ENCODE results near the gene KCNQ1OT1.

Gene KCNQ1OT1

GRCh38 chr11:2664791-2665525 lies 34.8 kb downstream of the KCNQ1OT1 start:
- Histone ChIP-seq H2BK15ac (replicated peaks; ENCODE audit: low read depth) (no peak overlapping the region), H2AK5ac (ENCODE audit: low read length) (no peak overlapping the region), H3K36me3 (ENCODE audit: control insufficient read depth, insufficient read depth, low read length) (no peaks in the 10 kb centered on the region), H3K4ac (ENCODE audit: low read depth, low read length) (no peak overlapping the region), H4K5ac (ENCODE audit: low read length) (no peak overlapping the region), H3K4me1 (ENCODE audit: control insufficient read depth, low read depth, low read length) (no peaks in the 10 kb centered on the region), H3K79me1 (ENCODE audit: low read length) (no peaks in the 10 kb centered on the region), H3K27me3 (ENCODE audit: insufficient read depth, low read length, poor library complexity) (no peaks in the 10 kb centered on the region), H3K4me3 (ENCODE audit: low read length) (no peak overlapping the region), H3K18ac (ENCODE audit: low read length) (no peak overlapping the region), H2BK5ac (ENCODE audit: low read length) (no peak overlapping the region), H4K8ac (ENCODE audit: low read depth, low read length) (no peak overlapping the region), H2BK120ac (ENCODE audit: low read depth, low read length) (no peak overlapping the region), H3K56ac (ENCODE audit: low read length) (no peak overlapping the region), H3K4me2 (ENCODE audit: low read length) (no peak overlapping the region), H3K79me2 (ENCODE audit: control insufficient read depth, insufficient read depth, low read length) (no peaks in the 10 kb centered on the region), H3K9ac (ENCODE audit: low read length) (no peak overlapping the region), H3K27ac (ENCODE audit: low read depth, low read length) (no peak overlapping the region), H3K23ac (ENCODE audit: low read length) (no peak overlapping the region)
- no CpG with 5 or more reads among the region's 14 CpGs for WGBS (ENCODE audit: extremely low coverage, insufficient coverage, low lambda C conversion rate)
- DNase-seq = no peak

DNA sequence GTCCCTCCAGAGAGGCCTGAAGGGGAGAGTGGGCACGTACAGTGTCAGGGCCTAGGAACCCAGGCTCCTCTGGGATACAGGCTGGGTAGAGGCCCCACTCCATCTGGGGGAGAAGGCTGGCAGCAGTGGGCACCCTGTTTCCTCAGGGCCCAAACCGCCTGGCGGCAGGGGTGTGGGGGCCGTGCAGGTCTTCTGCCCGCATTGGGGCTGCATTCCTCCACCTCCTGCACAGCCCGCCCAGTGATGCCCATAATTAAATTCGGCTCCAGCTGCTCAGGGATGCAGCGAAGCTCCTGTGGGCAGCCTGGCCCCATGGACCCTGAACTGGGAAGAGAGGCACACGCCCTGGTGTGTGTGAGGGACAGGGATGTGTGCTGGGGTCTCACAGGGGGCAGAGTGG lies 35.4 kb downstream of the KCNQ1OT1 start:
- Histone ChIP-seq H3K79me1 (ENCODE audit: low read length) (no peaks in the 10 kb centered on the region), H4K5ac (ENCODE audit: low read length) (no peak overlapping the region), H3K27me3 (ENCODE audit: insufficient read depth, low read length, poor library complexity) (no peaks in the 10 kb centered on the region), H2BK120ac (ENCODE audit: low read depth, low read length) (no peak overlapping the region), H3K79me2 (ENCODE audit: control insufficient read depth, insufficient read depth, low read length) (no peaks in the 10 kb centered on the region), H3K23ac (ENCODE audit: low read length) (no peak overlapping the region), H3K27ac (ENCODE audit: low read depth, low read length) (no peak overlapping the region), H3K18ac (ENCODE audit: low read length) (no peak overlapping the region), H3K9ac (ENCODE audit: low read length) (no peak overlapping the region), H2AK5ac (ENCODE audit: low read length) (no peak overlapping the region), H3K36me3 (ENCODE audit: control insufficient read depth, insufficient read depth, low read length) (no peaks in the 10 kb centered on the region), H3K4ac (ENCODE audit: low read depth, low read length) (no peak overlapping the region), H2BK5ac (ENCODE audit: low read length) (no peak overlapping the region), H3K4me2 (ENCODE audit: low read length) (no peak overlapping the region), H3K4me1 (ENCODE audit: control insufficient read depth, low read depth, low read length) (no peaks in the 10 kb centered on the region), H4K8ac (ENCODE audit: low read depth, low read length) (no peak overlapping the region), H2BK15ac (replicated peaks; ENCODE audit: low read depth) (no peak overlapping the region), H3K4me3 (ENCODE audit: low read length) (no peak overlapping the region), H3K56ac (ENCODE audit: low read length) (no peak overlapping the region)
- DNase-seq = no peak
- no CpG with 5 or more reads among the region's 9 CpGs for whole genome bisulfite sequencing (ENCODE audit: extremely low coverage, insufficient coverage, low lambda C conversion rate)

GRCh38 chr11:2663915-2664314 lies 35.9 kb downstream of the KCNQ1OT1 start:
- Histone ChIP-seq H4K8ac (ENCODE audit: low read depth, low read length) (no peak overlapping the region), H3K9ac (ENCODE audit: low read length) (no peak overlapping the region), H4K5ac (ENCODE audit: low read length) (no peak overlapping the region)

DNA sequence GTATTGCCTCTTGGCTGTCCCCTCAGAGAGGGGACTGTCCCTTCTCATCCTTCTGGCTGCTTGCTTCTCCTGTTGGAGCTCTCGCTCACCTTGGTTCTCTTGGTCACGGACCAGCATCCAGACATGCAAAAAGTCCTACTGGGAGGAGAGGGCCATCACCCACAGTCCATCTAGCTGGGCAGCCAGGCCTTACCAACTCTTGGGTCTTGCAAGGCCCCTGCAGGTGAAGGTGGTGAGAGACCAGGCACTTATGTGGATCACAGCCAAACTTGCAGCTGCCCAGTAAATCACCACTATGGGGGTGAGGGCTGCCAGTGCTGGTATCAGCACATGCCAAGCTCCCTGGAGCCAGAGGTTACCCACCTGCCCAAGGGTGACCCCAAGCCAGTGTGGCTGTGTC lies 36.3 kb downstream of the KCNQ1OT1 start:
- Histone ChIP-seq H3K27ac (ENCODE audit: low read depth, low read length) (no peak overlapping the region), H2BK120ac (ENCODE audit: low read depth, low read length) (no peak overlapping the region), H2BK15ac (replicated peaks; ENCODE audit: low read depth) (no peak overlapping the region), H3K79me2 (ENCODE audit: control insufficient read depth, insufficient read depth, low read length) (no peaks in the 10 kb centered on the region), H4K5ac (ENCODE audit: low read length) (no peak overlapping the region), H4K8ac (ENCODE audit: low read depth, low read length) (no peak overlapping the region), H3K27me3 (ENCODE audit: insufficient read depth, low read length, poor library complexity) (no peaks in the 10 kb centered on the region), H3K23ac (ENCODE audit: low read length) (no peak overlapping the region), H3K56ac (ENCODE audit: low read length) (no peak overlapping the region), H3K79me1 (ENCODE audit: low read length) (no peaks in the 10 kb centered on the region), H3K18ac (ENCODE audit: low read length) (no peak overlapping the region), H2BK5ac (ENCODE audit: low read length) (no peak overlapping the region), H3K4me3 (ENCODE audit: low read length) (no peak overlapping the region), H3K4ac (ENCODE audit: low read depth, low read length) (no peak overlapping the region), H2AK5ac (ENCODE audit: low read length) (no peak overlapping the region), H3K4me1 (ENCODE audit: control insufficient read depth, low read depth, low read length) (no peaks in the 10 kb centered on the region), H3K4me2 (ENCODE audit: low read length) (no peak overlapping the region), H3K36me3 (ENCODE audit: control insufficient read depth, insufficient read depth, low read length) (no peaks in the 10 kb centered on the region), H3K9ac (ENCODE audit: low read length) (no peak overlapping the region)
- DNase-seq = no peak
- WGBS (ENCODE audit: extremely low coverage, insufficient coverage, low lambda C conversion rate) = no CpG with 5 or more reads among the region's 2 CpGs

More at GRCh38 chr11:2663915-2664314, 35.9 kb downstream of the KCNQ1OT1 start:
- Histone ChIP-seq H3K56ac (ENCODE audit: low read length) (no peak overlapping the region), H2BK120ac (ENCODE audit: low read depth, low read length) (no peak overlapping the region), H3K27me3 (ENCODE audit: insufficient read depth, low read length, poor library complexity) (no peaks in the 10 kb centered on the region), H3K4ac (ENCODE audit: low read depth, low read length) (no peak overlapping the region), H3K4me2 (ENCODE audit: low read length) (no peak overlapping the region), H3K79me2 (ENCODE audit: control insufficient read depth, insufficient read depth, low read length) (no peaks in the 10 kb centered on the region), H3K36me3 (ENCODE audit: control insufficient read depth, insufficient read depth, low read length) (no peaks in the 10 kb centered on the region), H3K27ac (ENCODE audit: low read depth, low read length) (no peak overlapping the region), H2AK5ac (ENCODE audit: low read length) (no peak overlapping the region), H3K79me1 (ENCODE audit: low read length) (no peaks in the 10 kb centered on the region), H2BK5ac (ENCODE audit: low read length) (no peak overlapping the region), H3K4me3 (ENCODE audit: low read length) (no peak overlapping the region), H3K23ac (ENCODE audit: low read length) (no peak overlapping the region), H3K18ac (ENCODE audit: low read length) (no peak overlapping the region), H2BK15ac (replicated peaks; ENCODE audit: low read depth) (no peak overlapping the region), H3K4me1 (ENCODE audit: control insufficient read depth, low read depth, low read length) (no peaks in the 10 kb centered on the region)
- no peak for DNase-seq

DNA sequence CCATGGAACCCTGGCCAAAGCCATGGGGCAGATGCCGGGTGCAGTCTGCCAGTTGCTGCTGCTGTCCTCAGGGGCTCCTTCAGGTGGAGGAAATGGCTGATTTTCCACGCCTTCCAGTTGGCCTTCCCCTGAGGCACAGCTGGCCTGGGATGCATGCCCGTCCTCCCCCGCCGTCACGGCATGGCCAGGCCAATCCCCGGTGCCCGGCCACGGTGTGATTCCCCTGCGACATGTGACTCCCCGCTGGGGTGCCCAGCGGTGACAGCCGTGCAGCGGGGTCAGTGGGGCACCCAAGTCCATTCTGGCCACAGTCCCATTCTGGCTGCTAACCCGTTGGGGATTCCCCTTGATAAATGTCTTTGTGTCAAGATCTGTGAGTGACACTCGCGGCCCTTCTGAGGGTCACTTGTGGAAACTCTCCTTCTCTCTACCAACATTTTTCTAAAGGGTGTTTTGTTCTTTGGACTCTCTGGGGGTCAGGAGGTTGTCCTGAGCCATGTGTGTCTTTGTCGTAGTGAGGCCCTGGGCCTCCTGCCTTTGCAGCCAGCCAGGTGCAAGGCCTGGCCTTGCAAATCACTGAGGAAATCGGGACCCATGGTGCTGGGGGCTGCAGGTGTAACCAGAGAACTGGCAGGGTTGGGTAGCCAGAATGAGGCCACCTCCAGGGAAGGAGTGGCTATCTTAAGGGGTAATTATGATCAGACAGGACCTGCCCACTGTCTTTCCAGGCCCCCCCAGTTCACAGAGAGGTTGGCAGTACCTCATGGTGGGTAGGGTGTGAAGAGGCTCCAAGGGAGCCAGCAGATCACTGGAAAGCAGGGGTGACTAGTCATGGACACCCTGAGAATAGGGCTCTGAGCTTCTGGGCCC lies 37.1 kb downstream of the KCNQ1OT1 start:
- Histone ChIP-seq H3K4me1 (ENCODE audit: control insufficient read depth, low read depth, low read length) (no peaks in the 10 kb centered on the region), H2AK5ac (ENCODE audit: low read length) (no peak overlapping the region), H3K4ac (ENCODE audit: low read depth, low read length) (no peak overlapping the region), H2BK5ac (ENCODE audit: low read length) (no peak overlapping the region), H3K4me3 (ENCODE audit: low read length) (no peak overlapping the region), H3K4me2 (ENCODE audit: low read length) (no peak overlapping the region), H3K27ac (ENCODE audit: low read depth, low read length) (no peak overlapping the region), H2BK15ac (replicated peaks; ENCODE audit: low read depth) (no peak overlapping the region), H4K8ac (ENCODE audit: low read depth, low read length) (no peak overlapping the region), H3K79me1 (ENCODE audit: low read length) (no peaks in the 10 kb centered on the region), H2BK120ac (ENCODE audit: low read depth, low read length) (no peak overlapping the region), H3K9ac (ENCODE audit: low read length) (no peak overlapping the region), H3K23ac (ENCODE audit: low read length) (no peak overlapping the region), H3K18ac (ENCODE audit: low read length) (no peak overlapping the region), H3K79me2 (ENCODE audit: control insufficient read depth, insufficient read depth, low read length) (no peaks in the 10 kb centered on the region), H3K27me3 (ENCODE audit: insufficient read depth, low read length, poor library complexity) (no peaks in the 10 kb centered on the region), H4K5ac (ENCODE audit: low read length) (no peak overlapping the region), H3K36me3 (ENCODE audit: control insufficient read depth, insufficient read depth, low read length) (no peaks in the 10 kb centered on the region), H3K56ac (ENCODE audit: low read length) (no peak overlapping the region)
- WGBS (ENCODE audit: extremely low coverage, insufficient coverage, low lambda C conversion rate) = no CpG with 5 or more reads among the region's 19 CpGs
- DNase-seq = no peak

Data from mesendoderm (in vitro differentiated cells).